Transverse colon (tissue), 4 donors: ENCODE data around the gene ZSCAN1. TPM values are rescaled to one million over a fixed set of nuclear protein-coding genes. Genes with fewer than 3 reads are reported as not detected.
A peak's percentile ranks its signal among the peaks of the same experiment; 100 is the strongest.

Experiments used
- DNase-seq: peaks from one replicate; pipeline ENCODE4 v3.0.0-alpha.2; 2019
- H3K27ac ChIP-seq, 4 donors: fragments of 200-600 bp; sonication (generic); 2 replicates each; pipeline ENCODE4 v1.5.1; 2016 to 2018; ENCODE audit warnings: inconsistent platforms in 4 of 4
- H3K27me3 ChIP-seq: fragments of 200-600 bp; sonication (generic); 2 replicates; pipeline ENCODE4 v1.5.1; 2017; ENCODE audit warnings: inconsistent platforms
- H3K36me3 ChIP-seq, 4 donors: fragments of 200-600 bp; sonication (generic); 2 replicates each; pipeline ENCODE4 v1.5.1; 2017 to 2019; ENCODE audit warnings: inconsistent platforms in 4 of 4
- H3K4me1 ChIP-seq, 4 donors: fragments of 200-600 bp; sonication (generic); 2 replicates each; pipeline ENCODE4 v1.5.1; 2017 to 2020; ENCODE audit warnings: inconsistent platforms in 4 of 4
- H3K4me3 ChIP-seq, 4 donors: fragments of 200-600 bp; sonication (generic); 1 replicate in 1 of 4; 2 replicates in 3 of 4; pipeline versions ENCODE4 v1.5.1 to v1.6.1; 2017 to 2019; ENCODE audit warnings: inconsistent platforms in 4 of 4
- H3K9me3 ChIP-seq, 2 donors: fragments of 200-600 bp; sonication (generic); 2 replicates each; pipeline ENCODE4 v1.5.1; 2017 to 2019; ENCODE audit warnings: inconsistent platforms in 2 of 2
- EP300 ChIP-seq: sonication (generic); formaldehyde crosslinking; IDR thresholded peaks from one replicate; pipeline ENCODE4 v1.6.1; 2017; ENCODE audit warnings: antibody characterized with exemption, low read depth
- POLR2A ChIP-seq: fragments of 450-650 bp; IDR thresholded peaks from one replicate; pipeline ENCODE4 v1.6.1; 2016; ENCODE audit warnings: antibody characterized with exemption, mild to moderate bottlenecking, moderate library complexity
- POLR2AphosphoS5 ChIP-seq, 3 donors: sonication (generic); formaldehyde crosslinking; IDR thresholded peaks; one replicate each; pipeline ENCODE4 v1.6.1; 2016; ENCODE audit warnings: antibody characterized with exemption in 3 of 3
- WGBS, 2 donors: methylation state at CpG; one replicate each; pipeline ENCODE4 v1.1.5; 2018; ENCODE audit warnings: low coverage in 1 of 2; 5-methylcytosine and 5-hydroxymethylcytosine counted together
- in situ Hi-C, 4 donors: fragments of 200-750 bp; cut with MboI; loops; one replicate each; pipeline versions ENCODE4 v1.15.0 to v1.15.1; 2017; ENCODE audit warnings: low sequenced_read_pairs in 3 of 4, low pct_ligation_motif_present in 1 of 4, low pct_unique_long_range_greater_than_20kb in 1 of 4
- intact Hi-C: fragments of 100-400 bp; cut with DNase I; formaldehyde crosslinking; loops from one replicate; pipeline ENCODE4 v1.15.1; 2023; ENCODE audit warnings: low total_unique reads
- total RNA-seq, 4 donors: library from RNA; depleted of rRNA; stranded (reverse); fragments of >200 nt; gene quantifications; one replicate each; pipeline ENCODE4 v1.1.0, GENCODE V29; 2016
- TF ChIP-seq, protein P1 (sequence below), 5 experiments: fragments of 200-600 bp in 3 of 5; fragments of 450-650 bp in 2 of 5; sonication (generic) in 3 of 5; IDR thresholded peaks; 1 replicate in 2 of 5; 2 replicates in 3 of 5; pipeline ENCODE4 v1.5.1; 2016 to 2017; ENCODE audit warnings: antibody characterized with exemption in 5 of 5, inconsistent platforms in 3 of 5, mild to moderate bottlenecking in 2 of 5, moderate library complexity in 1 of 5

Gene ZSCAN1
- total RNA-seq, 4 donors from 2014 or later: not detected

DNA sequence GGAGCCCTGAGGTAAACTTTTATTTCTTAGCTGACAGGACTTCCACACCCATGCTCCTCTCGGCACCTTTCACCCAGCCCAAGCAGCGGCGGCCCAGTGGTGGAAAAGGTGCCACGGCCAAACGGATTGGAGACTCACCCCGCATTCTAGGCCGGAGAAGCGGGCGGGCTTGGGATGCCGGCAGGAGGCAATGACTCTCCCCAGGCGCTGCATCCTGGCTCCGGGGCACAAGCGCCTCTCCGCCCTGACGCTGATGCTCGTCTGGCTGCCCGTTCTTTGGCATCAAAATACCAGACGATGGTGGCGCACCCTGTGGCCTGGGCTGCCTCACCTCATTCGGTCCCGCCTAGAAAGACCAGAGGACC is 24.5 kb upstream of the ZSCAN1 start:
- TF ChIP-seq, protein P1, sequence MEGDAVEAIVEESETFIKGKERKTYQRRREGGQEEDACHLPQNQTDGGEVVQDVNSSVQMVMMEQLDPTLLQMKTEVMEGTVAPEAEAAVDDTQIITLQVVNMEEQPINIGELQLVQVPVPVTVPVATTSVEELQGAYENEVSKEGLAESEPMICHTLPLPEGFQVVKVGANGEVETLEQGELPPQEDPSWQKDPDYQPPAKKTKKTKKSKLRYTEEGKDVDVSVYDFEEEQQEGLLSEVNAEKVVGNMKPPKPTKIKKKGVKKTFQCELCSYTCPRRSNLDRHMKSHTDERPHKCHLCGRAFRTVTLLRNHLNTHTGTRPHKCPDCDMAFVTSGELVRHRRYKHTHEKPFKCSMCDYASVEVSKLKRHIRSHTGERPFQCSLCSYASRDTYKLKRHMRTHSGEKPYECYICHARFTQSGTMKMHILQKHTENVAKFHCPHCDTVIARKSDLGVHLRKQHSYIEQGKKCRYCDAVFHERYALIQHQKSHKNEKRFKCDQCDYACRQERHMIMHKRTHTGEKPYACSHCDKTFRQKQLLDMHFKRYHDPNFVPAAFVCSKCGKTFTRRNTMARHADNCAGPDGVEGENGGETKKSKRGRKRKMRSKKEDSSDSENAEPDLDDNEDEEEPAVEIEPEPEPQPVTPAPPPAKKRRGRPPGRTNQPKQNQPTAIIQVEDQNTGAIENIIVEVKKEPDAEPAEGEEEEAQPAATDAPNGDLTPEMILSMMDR (IDR thresholded peaks at IDR 0.05): no peak
- TF ChIP-seq POLR2A: no peak
- TF ChIP-seq EP300: no peak
- no peak for TF ChIP-seq POLR2AphosphoS5 (IDR thresholded peaks at IDR 0.05)
- H3K9me3 ChIP-seq: peaks cover 18 to 77% of the 10 kb centered on the region in 2 donors
- 5% methylated on average over 21 of the region's 21 CpGs; no CpG with 5 or more reads in 1 of the 2 donors for WGBS, 2 donors

DNA sequence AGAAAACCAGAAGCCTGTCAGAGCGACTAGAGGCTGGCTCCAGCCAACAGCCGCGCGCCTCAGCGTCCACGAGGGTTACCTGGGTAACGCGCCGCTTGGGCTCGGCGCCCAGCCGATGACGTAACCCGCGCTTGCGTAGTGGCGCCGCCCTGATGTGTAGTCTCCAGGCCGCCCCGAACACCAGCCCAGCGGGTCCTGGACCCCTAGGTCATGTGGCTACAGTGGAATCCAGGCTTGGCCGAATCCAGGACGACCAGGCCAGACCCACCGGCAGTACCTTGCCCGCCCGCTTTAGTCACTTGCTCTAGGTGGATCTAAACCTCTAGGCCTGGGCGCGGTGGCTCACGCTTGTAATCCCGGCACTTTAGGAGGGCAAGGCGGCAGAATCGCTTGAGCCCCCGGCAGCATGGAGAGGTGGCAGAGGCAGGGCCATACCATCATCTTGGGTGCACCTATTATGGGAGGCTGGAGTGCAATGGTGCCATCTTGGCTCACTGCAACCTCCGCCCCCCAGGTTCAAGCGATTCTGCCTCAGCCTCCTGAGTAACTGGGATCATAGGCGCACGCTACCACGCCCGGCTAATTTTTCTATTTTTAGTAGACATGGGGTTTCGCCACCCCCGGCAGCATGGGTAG is 24.0 kb upstream of the ZSCAN1 start:
- peak; percentile 84 for DNase-seq
- Histone ChIP-seq H3K27me3 (no peaks in the 10 kb centered on the region), H3K9me3 (peaks cover 13 to 72% of the 10 kb centered on the region in 2 donors), H3K27ac (peak overlapping the region in 3 of 4 donors; percentile 50 to 68 (median 65)), H3K4me3 (peak overlapping the region; percentile 20 to 48 (median 29)), H3K4me1 (peaks cover 0 to 8% (median 0%) of the 10 kb centered on the region in 4 donors), H3K36me3 (peaks cover 0 to 20% (median 5%) of the 10 kb centered on the region in 4 donors)
- intact Hi-C loops: loop anchor here (10.0 kb wide), 1 partner anchor 65 kb away; the partner anchor contains the start of gene ZNF256
- in situ Hi-C loops: no loop called here
- 15% methylated on average over 39 of the region's 41 CpGs; no CpG with 5 or more reads in 1 of the 2 donors for WGBS, 2 donors
- TF ChIP-seq, protein P1 (IDR thresholded peaks at IDR 0.05): peak in 1 of 5 experiments; percentile 11
- TF ChIP-seq POLR2AphosphoS5 (IDR thresholded peaks at IDR 0.05) (peak in 2 of 3 donors; percentile 56 to 73), POLR2A (peak; percentile 55), EP300 (no peak)

More for the DNA sequence above, 24.5 kb upstream of the ZSCAN1 start:
- peaks cover 0 to 25% (median 7%) of the 10 kb centered on the region in 4 donors for H3K36me3 ChIP-seq
- no peaks in the 10 kb centered on the region for H3K27me3 ChIP-seq
- peaks cover 0 to 13% (median 0%) of the 10 kb centered on the region in 4 donors for H3K4me1 ChIP-seq
- intact Hi-C loops: loop anchor here (10.0 kb wide), 1 partner anchor 64 kb away; the partner anchor contains the start of gene ZNF256
- peak overlapping the region in 3 of 4 donors; percentile 18 to 68 (median 65) for H3K27ac ChIP-seq
- in situ Hi-C loops: no loop called here
- no peak for DNase-seq
- peak overlapping the region in 3 of 4 donors; percentile 20 to 48 (median 25) for H3K4me3 ChIP-seq

DNA sequence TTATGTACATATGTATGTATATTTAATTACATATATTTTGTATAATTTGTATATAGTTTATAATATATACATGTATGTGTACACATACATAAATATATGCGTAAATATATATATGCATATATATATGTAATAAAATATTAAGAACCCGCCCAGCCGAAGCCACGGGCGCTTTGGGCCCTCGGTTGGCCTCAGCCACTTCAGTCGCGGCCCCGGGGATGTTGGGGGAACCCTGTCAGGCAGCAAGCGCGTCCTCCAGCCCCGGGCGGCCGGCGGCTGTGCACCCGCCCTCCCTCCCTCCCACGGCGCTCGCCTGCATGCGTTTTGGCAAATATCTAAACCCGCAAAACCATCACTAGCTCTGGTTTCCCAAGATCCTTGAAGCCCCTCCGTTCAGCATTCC is 23.3 kb upstream of the ZSCAN1 start:
- peaks cover 0 to 7% (median 0%) of the 10 kb centered on the region in 4 donors for H3K4me1 ChIP-seq
- peaks cover 6 to 65% of the 10 kb centered on the region in 2 donors for H3K9me3 ChIP-seq
- DNase-seq: no peak
- intact Hi-C loops (no loop called here), in situ Hi-C loops (no loop called here)
- H3K4me3 ChIP-seq: peak overlapping the region in 1 of 4 donors; percentile 48
- H3K27ac ChIP-seq: peak overlapping the region in 1 of 4 donors; percentile 68
- no peaks in the 10 kb centered on the region for H3K27me3 ChIP-seq
- peaks cover 0 to 15% (median 4%) of the 10 kb centered on the region in 4 donors for H3K36me3 ChIP-seq
- 63 to 94% methylated on average over 14 to 22 of the region's 22 CpGs for WGBS, 2 donors
- no peak for TF ChIP-seq EP300
- TF ChIP-seq POLR2AphosphoS5 (IDR thresholded peaks at IDR 0.05): no peak
- TF ChIP-seq POLR2A: no peak
- TF ChIP-seq, protein P1 (IDR thresholded peaks at IDR 0.05): no peak

DNA sequence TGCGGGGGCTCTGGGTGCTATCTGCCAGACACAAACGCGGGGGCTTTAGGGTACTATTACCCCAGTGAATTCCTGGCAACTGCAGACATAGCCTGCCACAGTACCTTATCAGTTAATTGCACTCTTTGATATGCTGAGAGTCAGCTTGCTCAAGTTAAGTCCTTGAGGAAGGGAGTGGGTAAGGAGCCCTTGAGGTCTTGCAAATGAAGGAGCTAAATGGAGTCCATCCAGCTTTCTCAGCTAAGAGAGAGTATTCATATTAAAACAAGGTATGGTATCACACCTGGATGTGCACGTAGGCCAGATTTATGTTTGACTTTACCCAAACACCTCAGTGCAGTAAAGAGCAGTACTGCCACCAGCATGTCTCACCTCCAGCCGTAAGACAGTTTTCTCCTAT is 19.7 kb upstream of the ZSCAN1 start:
- Histone ChIP-seq H3K4me1 (peaks cover 0 to 4% (median 0%) of the 10 kb centered on the region in 4 donors), H3K9me3 (peaks cover 0 to 30% of the 10 kb centered on the region in 2 donors), H3K27me3 (no peaks in the 10 kb centered on the region), H3K27ac (no peak overlapping the region), H3K4me3 (no peak overlapping the region), H3K36me3 (no peaks in the 10 kb centered on the region)
- in situ Hi-C loops: no loop called here
- intact Hi-C loops: no loop called here
- TF ChIP-seq POLR2AphosphoS5 (IDR thresholded peaks at IDR 0.05) (no peak), EP300 (no peak), POLR2A (no peak)
- TF ChIP-seq, protein P1 (IDR thresholded peaks at IDR 0.05): no peak
- WGBS, 2 donors: 49 to 52% methylated on average over 5 of the region's 5 CpGs
- no peak for DNase-seq
